Measurements from ENCODE around the gene OPRD1. TPM values are rescaled to one million over a fixed set of nuclear protein-coding genes. Genes with fewer than 3 reads are reported as not detected.
A peak's percentile ranks its signal among the peaks of the same experiment; 100 is the strongest.

Gene OPRD1
- total and polyA plus RNA-seq, 2 of the 4 experiments (the other 2 are of a cell fraction): under 0.01 TPM; not detected in 1

- no peak overlapping the region for H3K4ac ChIP-seq (ENCODE audit: low read depth, low read length)
- dilution Hi-C loops (cut with HindIII; ENCODE audit: low sequenced_read_pairs, unreplicated experiment): no loop called here
- H3K79me1 ChIP-seq (ENCODE audit: low read depth in 1 of 2, low read length in 2 of 2): peaks cover 12 to 30% of the 10 kb centered on the region in 2 experiments
- peak; percentile 62 for ATAC-seq (ENCODE audit: low read depth)
- DNase-seq: peak; percentile 36
- H3K4me3 ChIP-seq (ENCODE audit: insufficient read depth, low read depth, low read length): no peak overlapping the region
- no peak overlapping the region for H3K9ac ChIP-seq (ENCODE audit: low read depth, low read length)
- no peak overlapping the region; the same call in 1 of the 2 replicates for H3K4me2 ChIP-seq (ENCODE audit: low read depth, low read length)
- peaks cover 16% of the 10 kb centered on the region for H3K36me3 ChIP-seq (ENCODE audit: control insufficient read depth, insufficient read depth, low read length)
- H2AK5ac ChIP-seq (ENCODE audit: low read depth, low read length): no peak overlapping the region
- H4K5ac ChIP-seq (ENCODE audit: low read depth, low read length): no peak overlapping the region
- in situ Hi-C loops (cut with MboI; ENCODE audit: low sequenced_read_pairs): no loop called here
- peak overlapping the region; percentile 68 for H2AFZ ChIP-seq (replicated peaks; ENCODE audit: low read length, poor library complexity)
- no peak overlapping the region for H4K91ac ChIP-seq (ENCODE audit: insufficient read depth, low read depth, low read length)
- no peak overlapping the region for H2BK15ac ChIP-seq (ENCODE audit: low read depth, low read length)
- no peak overlapping the region for H2BK120ac ChIP-seq (ENCODE audit: low read depth, low read length)
- H4K20me1 ChIP-seq (ENCODE audit: insufficient read depth, low read length): peaks cover 11% of the 10 kb centered on the region
- no peak overlapping the region for H3K14ac ChIP-seq (replicated peaks; ENCODE audit: low read depth, low read length)
- H3K18ac ChIP-seq (ENCODE audit: low read depth, low read length): no peak overlapping the region
- H3K9me3 ChIP-seq (ENCODE audit: control insufficient read depth, insufficient read depth, low read length): no peaks in the 10 kb centered on the region
- H2BK5ac ChIP-seq (ENCODE audit: low read depth, low read length, poor library complexity, severe bottlenecking): no peak overlapping the region
- no peak overlapping the region for H2BK20ac ChIP-seq (ENCODE audit: low read depth, low read length)
- no peak overlapping the region for H3K27ac ChIP-seq (ENCODE audit: insufficient read depth, low read length)
- peak overlapping the region in 1 of 2 experiments; percentile 6; a peak in 1 of 4 replicates for H4K8ac ChIP-seq (ENCODE audit: low read depth in 2 of 2, low read length in 2 of 2)
- ChIA-PET POLR2A (ENCODE audit: unreplicated experiment) (no interaction called here), CTCF (no interaction called here)
- H3K23ac ChIP-seq (ENCODE audit: low read depth, low read length): no peak overlapping the region
- no peaks in the 10 kb centered on the region for H3K27me3 ChIP-seq (ENCODE audit: control insufficient read depth, insufficient read depth, low read length)
- intact Hi-C loops (cut with micrococcal nuclease): no loop called here
- peak overlapping the region; percentile 71 for H2AK9ac ChIP-seq (replicated peaks; ENCODE audit: low read depth, low read length, poor library complexity)
- peaks cover 5% of the 10 kb centered on the region; the same call in 1 of the 2 replicates for H3K9me1 ChIP-seq (ENCODE audit: insufficient read depth, low read length)
- WGBS, 2 experiments (ENCODE audit: extremely low coverage in 2 of 2, insufficient read length in 1 of 2): 28% methylated on average over 24 of the region's 39 CpGs; no CpG with 5 or more reads in 1 of the 2 experiments
- H3K4me1 ChIP-seq (ENCODE audit: control insufficient read depth, insufficient read depth, low read length): peaks cover 2% of the 10 kb centered on the region; the same call in 1 of the 2 replicates
- no TSS peak for BruUV-seq (replicated peaks)
- no peak overlapping the region for H3K56ac ChIP-seq (ENCODE audit: extremely low read depth, insufficient read depth, low read length)
- TF ChIP-seq USF2 (IDR thresholded peaks at IDR 0.05; ENCODE audit: low read depth, low read length) (no peak), CHD1 (IDR thresholded peaks at IDR 0.05; ENCODE audit: low read depth, low read length) (no peak), RFX5 (IDR thresholded peaks at IDR 0.05; ENCODE audit: low read depth, low read length) (no peak), SMC3 (IDR thresholded peaks at IDR 0.05; ENCODE audit: low read depth, low read length) (no peak), FOS (IDR thresholded peaks at IDR 0.05; ENCODE audit: low read depth, low read length) (no peak), MAFK (IDR thresholded peaks at IDR 0.05; ENCODE audit: low read depth, low read length) (no peak), POLR2A (IDR thresholded peaks at IDR 0.05; ENCODE audit: low read depth, low read length) (no peak), RAD21 (IDR thresholded peaks at IDR 0.05; ENCODE audit: low read length) (no peak), RCOR1 (IDR thresholded peaks at IDR 0.05; ENCODE audit: insufficient replicate concordance, low read length) (no peak), NFE2L2 (IDR thresholded peaks at IDR 0.05; ENCODE audit: low read depth, low read length) (no peak), CTCF (conservative IDR thresholded peaks at IDR 0.05; ENCODE audit: low read depth, low read length) (no peak), MAZ (IDR thresholded peaks at IDR 0.05; ENCODE audit: borderline replicate concordance, low read depth, low read length) (no peak), BHLHE40 (IDR thresholded peaks at IDR 0.05; ENCODE audit: low read depth, low read length) (no peak), MXI1 (IDR thresholded peaks at IDR 0.05; ENCODE audit: borderline replicate concordance, low read depth, low read length) (no peak), ELK1 (IDR thresholded peaks at IDR 0.05; ENCODE audit: borderline replicate concordance, low read depth, low read length) (no peak)
These were observed 36.6 kb upstream of the OPRD1 start for GRCh38 chr1:28775121-28775942.
